Stimulated activated CD4-positive, alpha-beta T cell treated with anti-CD3 and anti-CD28 coated beads, Interleukin-15, amount 100 ng/mL, for 1 hour (primary cell): ENCODE measurements around the gene UBE3B.
"Not testable (repeated sequence)": the region's sequence is repeated elsewhere in the genome, so short reads cannot be mapped to it uniquely, and the experiment has no call there.

Experiments
- DNase-seq, 2 donors: peaks; one replicate each; pipeline ENCODE4 v3.0.0-alpha.2; 2020; ENCODE audit warnings: low read depth in 1 of 2, low spot score in 1 of 2

UBE3B gene

GRCh38 chr12:109473526-109474270 lies 3.7 kb upstream of the UBE3B start:
- not testable (repeated sequence) for DNase-seq

GRCh38 chr12:109475121-109475520 lies 2.3 kb upstream of the UBE3B start:
- no peak for DNase-seq

GRCh38 chr12:109475993-109476806 lies 1.2 kb upstream of the UBE3B start:
- DNase-seq = no peak

- DNase-seq = no peak
Measured at GRCh38 chr12:109476807-109477184, 638 bp upstream of the UBE3B start.

- no peak for DNase-seq
Measured at GRCh38 chr12:109477963-109478315, 505 bp downstream of the UBE3B start.

- DNase-seq = no peak
Measured at GRCh38 chr12:109479761-109480160, 2.3 kb downstream of the UBE3B start.

GRCh38 chr12:109480356-109480755 lies 2.9 kb downstream of the UBE3B start:
- no peak for DNase-seq

- DNase-seq = no peak
Measured at GRCh38 chr12:109481863-109482262, 4.4 kb downstream of the UBE3B start.

GRCh38 chr12:109482491-109482890 lies 5.1 kb downstream of the UBE3B start:
- no peak for DNase-seq

- DNase-seq = no peak
Measured at GRCh38 chr12:109482894-109483293, 5.5 kb downstream of the UBE3B start.

- no peak for DNase-seq
Measured at GRCh38 chr12:109483346-109483745, 5.9 kb downstream of the UBE3B start.

GRCh38 chr12:109485201-109485600 lies 7.8 kb downstream of the UBE3B start:
- DNase-seq = no peak

- DNase-seq = no peak
Measured at GRCh38 chr12:109487181-109488050, 10.0 kb downstream of the UBE3B start.

GRCh38 chr12:109488051-109488665 lies 10.7 kb downstream of the UBE3B start:
- DNase-seq = no peak

- no peak for DNase-seq
Measured at GRCh38 chr12:109489016-109489954, 11.9 kb downstream of the UBE3B start.

- no peak for DNase-seq
Measured at GRCh38 chr12:109489955-109490565, 12.6 kb downstream of the UBE3B start.

GRCh38 chr12:109491671-109492070 lies 14.2 kb downstream of the UBE3B start:
- DNase-seq = no peak

GRCh38 chr12:109492371-109492770 lies 14.9 kb downstream of the UBE3B start:
- no peak for DNase-seq

GRCh38 chr12:109493090-109493489 lies 15.7 kb downstream of the UBE3B start:
- DNase-seq = no peak

GRCh38 chr12:109493938-109494337 lies 16.5 kb downstream of the UBE3B start:
- no peak for DNase-seq
